GM19452 (cell line): ENCODE measurements around the gene CAMSAP1.
"Not testable (repeated sequence)": the region's sequence is repeated elsewhere in the genome, so short reads cannot be mapped to it uniquely, and the experiment has no call there.

ENCODE experiments used
- ATAC-seq: cut with Tn5 transposase; IDR thresholded peaks from one replicate; pipeline ENCODE4 v1.9.1; 2021; ENCODE audit not compliant: unreplicated experiment

Gene CAMSAP1

DNA sequence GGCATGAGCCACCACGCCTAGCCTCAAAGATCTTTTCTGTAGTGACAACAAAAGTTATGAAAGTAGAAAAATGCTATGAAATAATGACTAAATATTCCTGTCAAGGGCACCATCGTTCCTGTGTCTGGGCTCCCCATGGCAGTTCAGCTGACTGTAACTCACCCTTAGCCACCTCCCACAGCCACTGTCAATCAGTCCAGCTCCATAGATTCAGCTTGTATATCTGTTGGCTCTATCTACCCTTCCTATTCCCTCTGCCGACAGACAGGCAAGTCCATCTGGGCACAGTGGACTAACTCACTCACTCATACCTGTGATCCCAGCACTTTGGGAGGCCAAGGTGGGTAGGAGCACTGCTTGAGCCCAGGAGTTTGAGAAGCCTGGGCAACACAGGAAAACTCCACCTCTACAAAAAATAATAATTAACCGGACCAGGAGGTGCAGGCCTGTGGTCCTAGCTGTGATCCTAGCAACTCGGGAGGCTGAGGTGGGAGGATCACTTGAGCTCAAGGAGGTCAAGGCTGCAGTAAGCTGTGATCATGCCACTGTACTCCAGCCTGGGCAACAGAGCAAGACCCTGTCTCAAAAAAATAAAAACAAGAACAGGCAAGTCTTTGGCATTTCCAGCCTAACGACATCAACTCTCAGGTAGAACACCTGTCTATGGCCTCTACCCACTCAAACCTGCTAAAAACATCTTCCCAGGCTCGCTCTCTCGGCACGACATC is 6.2 kb downstream of the CAMSAP1 start:
- ATAC-seq = no peak

DNA sequence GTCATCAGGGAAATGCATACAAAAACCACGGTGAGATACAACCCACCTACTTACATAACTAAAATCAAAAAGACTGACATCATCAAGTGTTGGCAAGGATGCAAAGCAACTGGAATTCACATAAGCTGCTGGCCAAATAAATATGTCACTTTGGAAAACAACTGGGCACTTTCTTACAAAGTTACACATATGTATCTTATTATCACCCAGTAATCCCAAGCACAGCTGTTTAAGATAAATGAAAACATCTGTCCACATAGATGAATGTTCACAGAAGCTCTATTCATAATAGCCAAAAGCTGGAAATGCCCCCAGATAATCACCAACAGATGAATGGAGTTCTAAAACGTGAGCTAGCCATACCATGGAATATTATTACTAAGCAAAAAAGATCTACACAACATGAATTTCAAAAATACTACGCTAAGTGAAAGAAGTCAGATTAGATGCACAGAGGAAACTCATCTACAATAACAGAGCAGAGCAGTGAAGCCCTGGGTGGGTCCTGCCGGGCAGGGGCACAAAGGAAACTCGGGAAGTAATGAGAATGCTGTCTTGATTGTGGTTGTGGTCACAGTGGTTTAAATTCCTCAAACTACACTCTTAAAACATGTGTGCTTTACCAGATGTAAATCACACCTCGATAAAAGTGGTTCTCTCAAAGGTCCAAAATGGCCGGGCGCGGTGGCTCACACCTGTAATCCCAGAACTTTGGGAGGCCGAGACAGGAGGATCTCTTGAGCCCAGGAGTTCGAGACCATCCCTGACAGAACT is 8.5 kb downstream of the CAMSAP1 start:
- ATAC-seq = no peak

DNA sequence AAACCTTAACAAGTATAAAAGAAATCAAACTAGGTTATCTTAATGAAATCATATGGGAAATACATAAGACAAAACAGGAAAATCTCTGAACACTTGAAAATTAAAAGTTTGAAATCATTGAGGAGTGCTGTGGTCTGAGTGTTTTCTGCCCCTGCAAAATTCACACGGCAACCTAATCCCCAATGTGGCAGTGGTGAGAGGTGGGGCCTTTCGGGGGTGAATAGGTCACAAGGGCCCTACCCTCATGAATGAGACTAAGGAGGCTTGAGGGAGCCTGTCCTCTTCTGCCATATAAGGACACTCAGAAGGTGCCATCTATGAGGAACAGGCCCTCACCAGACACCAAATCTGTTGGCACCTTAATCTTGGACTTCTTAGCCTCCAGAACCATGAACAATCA is 10.7 kb downstream of the CAMSAP1 start:
- ATAC-seq = no peak

DNA sequence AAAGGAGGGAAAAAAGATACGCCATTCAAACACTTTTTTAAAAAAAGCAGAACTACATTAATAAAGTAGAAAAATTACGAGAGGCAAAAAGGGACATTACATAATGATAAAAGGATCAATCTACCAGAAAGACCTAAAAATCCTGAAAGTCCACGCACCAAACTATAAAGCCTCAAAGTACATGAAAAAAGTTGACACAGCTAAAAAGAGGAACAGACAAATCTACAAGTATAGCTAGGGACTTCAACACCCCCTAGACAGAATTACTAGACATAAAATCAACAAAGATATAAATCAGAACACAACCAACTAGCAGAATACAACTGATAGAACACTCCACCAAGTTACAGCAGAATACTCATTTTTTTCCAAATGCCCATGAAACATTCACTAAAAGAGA is 11.1 kb downstream of the CAMSAP1 start:
- ATAC-seq = no peak

DNA sequence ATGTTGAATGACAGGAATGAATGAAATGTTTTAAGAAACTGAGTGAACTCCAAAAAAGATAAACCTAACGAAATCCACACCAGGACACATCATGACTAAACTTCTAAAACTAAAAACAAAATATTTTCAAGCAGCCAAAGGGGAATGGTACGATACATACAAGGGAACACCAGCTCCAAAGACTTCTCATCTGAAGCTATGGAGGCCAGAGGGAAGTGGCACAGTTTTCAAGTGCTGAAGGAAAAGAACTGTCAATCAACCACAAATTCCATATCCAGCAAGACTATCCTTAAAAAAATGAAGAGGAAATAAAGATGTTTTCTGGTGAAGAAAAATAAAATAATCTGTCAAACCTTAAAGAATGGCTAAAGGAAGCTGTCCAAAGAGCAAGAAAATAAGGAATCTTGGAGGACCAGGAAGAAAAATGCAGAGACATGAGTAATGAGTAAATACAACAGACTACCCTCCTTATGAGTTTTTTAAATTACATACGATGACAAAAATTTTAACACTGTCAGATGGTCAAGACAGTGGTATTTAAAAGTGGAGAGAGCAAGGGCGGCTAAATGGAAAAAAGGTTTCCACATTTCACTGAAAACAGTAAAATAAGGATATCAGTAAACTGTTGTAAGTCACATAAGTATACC is 12.0 kb downstream of the CAMSAP1 start:
- no peak for ATAC-seq

DNA sequence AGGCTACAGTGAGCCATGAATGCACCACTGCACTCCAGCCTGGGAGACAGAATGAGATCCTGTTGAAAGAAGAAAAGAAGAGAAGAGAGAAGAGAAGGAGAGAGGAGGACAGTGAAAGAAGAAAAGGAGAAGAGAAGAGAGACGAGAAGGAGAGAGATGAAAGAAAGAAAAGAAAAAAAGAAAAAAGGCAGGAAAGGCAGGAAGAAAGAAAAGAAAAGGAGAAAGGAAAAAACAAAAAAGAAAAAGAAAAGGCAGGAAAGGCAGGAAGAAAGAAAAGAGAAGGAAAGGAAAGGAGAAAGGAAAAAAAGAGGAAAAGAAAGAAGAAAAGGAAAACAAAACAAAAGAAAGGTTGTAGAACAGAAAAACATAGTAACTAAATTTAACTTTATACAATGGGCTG is 14.2 kb downstream of the CAMSAP1 start:
- no peak for ATAC-seq

DNA sequence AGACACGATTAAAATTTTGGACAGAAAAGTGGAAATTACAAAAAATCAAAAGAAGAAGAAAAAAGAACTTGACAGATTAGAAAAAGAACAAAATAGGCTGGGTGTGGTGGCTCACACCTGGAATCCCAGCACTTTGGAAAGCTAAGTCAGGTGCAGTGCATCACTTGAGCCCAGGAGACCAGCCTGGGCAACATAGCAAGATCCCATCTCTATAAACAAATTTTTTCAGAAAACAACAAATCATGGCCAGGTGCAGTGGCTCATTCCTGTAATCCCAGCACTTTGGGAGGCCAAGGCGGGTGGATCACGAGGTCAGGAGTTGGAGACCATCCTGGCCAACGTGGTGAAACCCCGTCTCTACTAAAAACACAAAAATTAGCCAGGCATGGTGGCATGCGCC is 15.0 kb downstream of the CAMSAP1 start:
- not testable (repeated sequence) for ATAC-seq

DNA sequence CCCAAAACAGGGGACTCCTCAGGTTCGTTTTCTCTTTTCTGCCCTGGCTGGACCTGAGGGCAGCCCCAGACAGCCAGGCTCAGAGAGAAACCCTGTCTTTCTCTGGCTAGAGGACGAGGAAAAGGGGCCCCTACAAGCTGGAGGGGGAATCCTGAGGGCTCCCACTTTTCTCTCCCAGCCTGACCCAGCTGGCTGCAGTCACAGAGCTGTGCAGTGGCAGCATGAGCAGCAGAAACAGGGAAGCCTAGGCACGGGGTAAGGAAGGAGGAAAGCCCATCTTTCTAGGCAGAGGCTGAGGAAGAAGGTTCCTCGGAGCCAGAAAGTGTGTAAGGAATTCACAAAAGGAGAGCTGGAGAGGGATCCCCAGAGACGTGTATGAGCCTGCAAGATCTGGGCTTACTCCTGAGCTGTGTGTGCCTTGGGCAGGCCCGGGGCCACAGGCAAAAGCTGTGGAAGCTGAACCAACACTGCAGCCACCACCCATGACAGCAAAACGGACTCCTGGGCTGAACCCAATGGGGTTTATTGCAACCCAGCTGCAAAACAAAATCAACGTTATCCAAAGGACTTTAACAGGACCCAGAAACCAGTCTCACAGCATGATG is 16.2 kb downstream of the CAMSAP1 start:
- no peak for ATAC-seq

DNA sequence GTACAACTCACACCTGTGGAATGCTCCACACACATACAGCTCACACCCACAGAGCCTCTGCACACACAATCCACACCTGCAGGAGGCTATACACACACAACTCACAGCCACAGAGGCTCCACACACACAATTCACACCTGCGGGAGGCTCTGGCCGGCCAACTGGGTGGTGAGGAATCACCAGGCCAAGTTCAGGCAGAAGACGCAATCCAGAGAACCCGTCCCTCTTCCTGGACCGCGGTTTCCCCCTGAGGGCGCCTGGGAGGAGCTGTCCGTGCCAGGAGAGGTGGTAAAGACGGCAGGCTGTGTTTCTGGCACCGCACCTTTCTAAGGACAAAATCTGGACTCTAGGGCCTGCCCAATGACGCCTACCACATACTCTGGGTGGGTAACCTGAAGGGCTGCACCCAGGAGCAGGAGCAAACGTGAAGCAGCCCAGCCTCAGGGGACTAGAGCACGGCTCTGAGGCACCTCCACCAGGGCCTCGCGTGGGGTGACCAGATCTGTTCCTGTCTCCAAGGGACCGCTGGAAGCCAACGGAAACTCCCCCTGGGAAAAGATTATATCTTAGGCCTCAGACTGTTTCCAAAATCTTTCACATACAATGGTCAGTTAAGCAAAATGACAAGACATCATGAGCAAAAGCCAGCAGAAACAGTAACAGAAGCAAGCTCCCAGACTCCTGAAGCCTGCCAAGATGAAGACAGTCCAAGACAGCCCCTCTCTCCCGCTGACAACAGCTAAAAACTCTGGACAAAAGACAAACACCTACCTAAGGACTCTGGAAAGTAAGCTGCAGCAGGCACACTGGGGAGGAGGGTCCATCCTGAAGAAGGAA is 16.9 kb downstream of the CAMSAP1 start:
- no peak for ATAC-seq

DNA sequence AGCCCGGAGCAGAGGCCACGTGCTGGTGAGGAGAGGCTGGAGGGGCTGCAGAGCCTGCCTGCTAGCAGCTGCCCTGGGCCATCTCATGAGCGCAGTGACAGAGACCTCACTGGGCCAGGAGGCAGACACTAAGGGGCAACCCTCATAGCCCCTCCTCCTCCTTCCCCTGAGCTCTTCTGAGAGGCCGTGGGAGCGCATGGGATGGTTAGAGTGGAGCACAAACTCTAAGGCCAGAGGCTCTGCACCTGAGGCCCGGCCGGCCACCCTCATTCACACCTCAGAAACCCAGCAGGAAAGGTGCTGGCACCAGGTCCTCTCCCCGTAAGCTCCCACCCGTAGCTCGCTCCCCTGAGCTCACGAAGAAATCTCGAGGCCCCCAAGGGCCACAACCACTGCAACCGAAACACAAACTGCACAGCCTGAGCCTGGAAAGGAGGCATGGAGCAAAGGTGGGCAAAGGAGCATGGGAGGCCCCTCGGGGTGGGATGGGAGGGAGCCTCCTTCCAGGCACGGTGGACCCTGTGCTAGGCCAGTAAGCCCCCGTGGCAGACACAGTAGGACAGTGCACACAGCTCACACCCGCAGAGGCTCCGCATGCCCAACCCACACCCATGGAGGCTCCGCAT is 17.7 kb downstream of the CAMSAP1 start:
- ATAC-seq = no peak

DNA sequence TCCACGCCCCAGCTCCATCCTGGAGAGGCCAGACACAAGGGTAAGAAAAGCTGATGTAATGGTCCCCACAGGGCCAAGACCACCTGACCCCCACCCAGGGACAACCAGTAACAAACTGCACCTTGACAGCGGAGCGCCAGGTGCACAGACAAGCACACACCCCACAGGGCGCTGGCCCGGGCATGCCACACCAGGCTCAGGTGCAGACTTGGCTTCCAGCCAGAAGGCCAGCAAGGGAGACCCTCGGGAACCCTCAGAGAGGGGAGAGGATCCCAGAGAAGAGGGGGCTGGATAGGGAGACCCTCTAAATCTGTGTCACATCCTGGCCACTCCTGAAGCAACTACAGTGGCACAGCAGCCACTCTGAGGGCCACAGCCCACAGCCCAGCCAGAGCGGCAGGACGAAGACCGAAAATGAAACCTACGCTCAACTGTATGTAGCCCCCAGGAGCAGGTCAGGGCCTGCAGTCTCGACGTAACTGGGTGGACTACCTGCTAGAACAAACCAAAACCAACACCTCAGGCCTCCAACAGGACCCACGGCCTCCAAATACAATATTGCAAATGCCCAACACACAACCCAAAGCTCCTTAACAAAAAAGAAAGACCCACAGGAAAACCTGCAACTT is 18.5 kb downstream of the CAMSAP1 start:
- ATAC-seq = no peak

DNA sequence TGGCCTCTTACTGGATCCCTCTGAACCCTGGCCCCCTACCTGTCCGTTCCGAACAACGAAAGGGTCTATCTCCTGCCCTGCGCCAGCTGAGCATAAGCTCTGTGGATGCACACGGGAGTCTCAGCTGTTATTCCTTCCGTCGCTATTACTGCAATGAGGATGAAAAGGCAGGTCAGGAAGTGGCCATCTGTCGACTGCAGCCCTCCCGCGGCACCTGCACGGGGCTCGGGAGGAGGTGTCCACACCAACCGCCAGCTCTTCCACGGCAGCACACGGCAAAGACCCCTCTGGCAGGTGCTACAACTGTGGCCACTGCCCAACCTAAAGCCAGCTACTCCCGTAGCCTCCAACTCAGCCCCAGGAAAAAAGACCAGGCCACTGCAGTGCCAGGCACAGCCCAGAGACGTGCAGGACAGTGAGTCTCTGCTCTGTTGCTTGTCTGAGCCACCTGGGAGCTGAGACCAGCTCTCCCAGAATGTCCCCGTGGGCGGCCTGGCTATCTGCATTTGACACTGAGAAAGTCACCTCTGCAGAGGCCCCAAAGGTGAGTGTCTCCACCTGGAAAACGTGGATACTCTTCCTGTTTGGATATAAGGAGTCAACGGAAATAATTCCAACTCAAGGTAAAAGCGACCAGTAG is 19.1 kb downstream of the CAMSAP1 start:
- ATAC-seq = no peak

DNA sequence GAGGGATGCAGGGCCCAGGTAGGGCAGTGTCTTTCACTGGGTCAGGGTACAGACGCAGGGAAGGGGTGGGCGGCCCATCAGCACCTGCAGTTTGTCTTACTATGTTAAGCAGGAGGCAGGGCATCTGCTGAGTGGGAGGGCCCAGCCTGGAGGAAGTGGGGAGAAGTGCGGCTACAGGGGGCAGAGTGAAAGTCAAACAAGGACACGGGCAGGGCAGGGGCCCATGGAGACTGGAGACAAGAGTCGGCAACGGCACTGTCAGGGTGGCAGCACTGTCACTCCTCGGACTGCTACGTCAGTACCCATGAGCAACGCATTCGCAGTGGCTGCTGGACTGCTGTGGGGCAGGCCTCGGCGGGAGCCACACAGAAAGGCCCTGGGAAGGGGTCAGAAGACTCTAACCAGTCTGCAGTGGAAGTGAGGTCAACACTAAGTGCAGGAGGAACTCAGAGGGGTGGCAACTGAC is 19.7 kb downstream of the CAMSAP1 start:
- no peak for ATAC-seq

DNA sequence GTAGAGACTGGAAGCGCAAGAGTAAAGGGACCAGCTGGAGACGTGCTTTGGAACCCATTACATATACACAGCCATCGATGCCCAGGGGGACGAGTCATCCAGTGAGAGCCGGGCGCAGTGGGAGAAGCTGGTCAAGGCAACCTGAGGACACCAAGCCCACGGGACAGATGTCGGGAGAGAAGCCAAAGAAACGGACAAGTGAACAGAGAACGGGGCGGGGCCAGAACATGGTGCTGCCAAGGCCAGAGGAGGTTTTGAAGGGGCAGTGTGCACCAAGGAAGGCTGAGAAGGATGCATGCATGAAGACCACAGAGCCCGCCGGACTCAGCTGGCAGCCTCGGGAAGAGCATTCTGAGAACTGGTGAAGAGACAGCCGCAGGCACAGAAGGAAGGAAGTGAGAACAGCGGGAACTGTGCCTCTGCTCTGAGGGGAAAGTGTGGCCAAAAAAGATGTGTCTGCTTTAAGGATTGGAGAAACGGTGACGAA is 20.3 kb downstream of the CAMSAP1 start:
- ATAC-seq = no peak

DNA sequence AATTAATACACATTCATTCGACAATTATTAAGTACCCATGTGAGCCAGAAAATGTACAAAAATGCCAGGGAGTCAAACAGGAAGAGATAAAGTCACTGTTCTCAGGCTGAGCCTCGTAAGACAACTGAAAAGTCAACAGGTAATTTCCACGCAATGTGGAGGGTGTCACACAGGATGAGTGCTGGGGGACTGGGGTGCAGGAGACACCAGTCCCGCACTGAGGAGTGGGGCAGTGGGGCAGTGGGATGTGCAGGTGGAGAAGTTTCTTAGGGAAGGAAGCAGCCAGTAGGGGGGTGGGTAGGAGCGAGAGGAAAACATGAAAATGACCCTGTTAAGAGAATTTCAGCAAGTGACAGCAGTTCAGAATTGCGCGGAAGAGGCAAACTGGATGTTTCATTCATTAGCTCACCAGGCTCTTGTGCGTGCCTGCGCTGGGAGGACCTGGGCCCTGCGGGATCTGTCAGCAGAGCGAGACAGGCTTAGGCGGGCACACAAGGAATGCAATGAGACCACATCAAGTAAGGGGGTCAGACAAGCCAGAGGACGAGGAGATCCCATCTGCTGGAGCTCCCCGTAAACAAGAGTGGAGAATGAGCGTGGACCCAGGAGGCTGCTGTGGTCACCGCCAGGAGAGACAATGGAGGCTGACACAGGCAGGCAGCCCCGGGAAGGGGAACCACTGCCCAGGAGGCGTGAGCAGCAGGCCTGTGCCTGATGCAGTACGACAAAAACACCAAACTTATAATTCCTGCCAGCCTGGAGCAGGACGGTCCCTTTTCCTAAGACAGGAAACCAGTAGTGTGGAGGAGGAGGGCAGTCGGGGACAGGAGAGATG is 21.0 kb downstream of the CAMSAP1 start:
- ATAC-seq = no peak

DNA sequence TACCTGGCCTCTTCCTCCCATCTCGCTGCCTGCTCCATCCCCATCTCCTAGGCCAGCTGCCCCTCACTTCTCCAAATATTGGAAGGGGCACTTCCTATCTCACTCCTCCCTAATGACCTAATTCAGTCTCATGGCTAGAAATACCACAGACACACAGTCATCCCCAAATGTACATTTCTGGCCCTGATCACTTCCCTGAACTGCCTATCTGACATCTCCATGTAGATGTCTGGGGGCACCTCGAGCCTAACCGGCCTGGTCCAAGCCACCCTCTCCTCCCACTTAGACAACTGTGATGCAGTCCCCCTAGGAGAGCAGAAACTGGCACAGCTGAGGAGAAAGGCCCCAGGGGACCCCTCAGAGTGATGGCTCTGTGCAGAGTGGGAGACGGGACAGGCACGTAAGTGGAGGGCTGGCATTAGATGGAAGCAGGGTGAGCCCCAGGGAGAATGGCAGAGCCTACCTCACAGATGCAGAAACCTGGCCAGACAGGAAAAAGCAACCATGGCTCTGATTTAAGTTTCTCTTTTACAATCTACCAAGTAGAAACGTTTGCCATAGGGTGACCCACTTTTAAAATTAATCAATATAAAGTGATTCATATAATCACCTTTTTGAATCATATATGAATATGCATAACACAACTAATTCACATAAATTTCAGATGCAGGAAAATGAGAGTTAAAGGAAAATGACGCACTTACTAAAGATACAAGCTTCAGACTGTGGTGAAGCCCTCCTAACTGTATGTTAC is 22.1 kb downstream of the CAMSAP1 start:
- no peak for ATAC-seq

DNA sequence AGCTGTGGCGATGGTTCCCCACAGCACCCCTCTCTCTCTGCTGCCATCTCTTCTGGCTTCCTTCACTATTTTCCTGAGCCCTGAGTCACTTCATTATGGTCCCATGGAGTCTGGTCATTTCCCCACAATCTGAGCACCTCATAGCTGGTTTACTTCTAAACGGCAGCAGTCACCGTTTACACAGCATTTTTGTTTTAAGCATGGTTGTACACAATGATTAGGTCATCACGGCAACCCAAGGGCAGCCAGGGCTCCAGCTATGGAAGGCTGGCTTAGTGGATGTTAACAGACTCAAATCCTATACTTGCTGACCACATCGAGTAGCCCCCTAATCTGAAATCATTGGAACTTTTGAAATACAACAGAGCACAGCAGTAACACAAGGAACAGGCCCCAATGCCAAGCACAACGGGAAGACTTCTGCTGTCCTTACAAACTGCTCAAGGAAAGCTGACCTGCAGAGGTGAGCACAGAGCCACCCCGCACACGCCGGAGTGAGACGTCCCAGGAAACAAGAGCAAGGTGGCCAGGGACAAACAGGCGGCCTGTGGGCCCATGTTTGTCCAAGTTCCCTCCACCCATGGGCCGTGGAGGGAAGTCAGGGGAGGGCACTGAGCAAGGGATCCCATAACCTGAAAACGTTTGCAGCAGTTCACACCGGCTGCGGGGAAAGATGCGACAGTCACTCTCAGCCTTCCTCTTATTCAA is 22.9 kb downstream of the CAMSAP1 start:
- no peak for ATAC-seq
